GM12801 (cell line): Measurements from ENCODE around the gene OTUD7B.

Experiments used
- CTCF ChIP-seq: IDR thresholded peaks from one replicate; pipeline ENCODE4 v1.5.1; 2011; ENCODE audit warnings: control low read depth; ENCODE audit not compliant: insufficient read length; ENCODE audit errors: extremely low read depth

The OTUD7B gene

GRCh38 chr1:149888999-149889289 lies 121.6 kb downstream of the OTUD7B start:
- no peak for TF ChIP-seq CTCF

- TF ChIP-seq CTCF: no peak
These were observed 122.1 kb downstream of the OTUD7B start for GRCh38 chr1:149888247-149888998.
